Psoas muscle (tissue), 8 donors: Measurements from ENCODE around the gene CETP. TPM values are rescaled to one million over a fixed set of nuclear protein-coding genes. Genes with fewer than 3 reads are reported as not detected.
A peak's percentile ranks its signal among the peaks of the same experiment; 100 is the strongest.

ENCODE experiments used
- ATAC-seq, 4 donors: fragments of 200-7000 bp; cut with Tn5 transposase; one replicate each; pipeline ENCODE4 v1.9.1; 2020; ENCODE audit warnings: moderate library complexity in 3 of 4, mild to moderate bottlenecking in 2 of 4
- DNase-seq, 2 donors: peaks; one replicate each; pipeline ENCODE4 v3.0.0-alpha.2; 2020
- H3K27ac ChIP-seq: fragments of 200-600 bp; one replicate; pipeline ENCODE4 v1.8.0; 2022
- H3K27me3 ChIP-seq, 3 donors: fragments of 200-600 bp in 1 of 3; one replicate each; pipeline versions ENCODE4 v1.6.1 to v1.8.0; 2013 to 2022; ENCODE audit warnings: low read length in 2 of 3, mild to moderate bottlenecking in 2 of 3, moderate library complexity in 1 of 3; ENCODE audit not compliant: insufficient read depth in 3 of 3
- H3K36me3 ChIP-seq, 2 donors: fragments of 200-600 bp in 1 of 2; one replicate each; pipeline versions ENCODE4 v1.6.1 to v1.8.0; 2013 to 2022; ENCODE audit warnings: low read depth in 1 of 2, mild to moderate bottlenecking in 1 of 2, moderate library complexity in 1 of 2; ENCODE audit not compliant: insufficient read depth in 1 of 2
- H3K4me1 ChIP-seq: fragments of 200-600 bp; one replicate; pipeline ENCODE4 v1.8.0; 2022
- H3K4me3 ChIP-seq: fragments of 200-600 bp; one replicate; pipeline ENCODE4 v1.8.0; 2022; ENCODE audit warnings: mild to moderate bottlenecking
- H3K9me3 ChIP-seq: fragments of 200-600 bp; one replicate; pipeline ENCODE4 v1.8.0; 2022
- WGBS, 3 donors: extraction: QIAGEN DNeasy Blood & Tissue Kit; methylation state at CpG; one replicate each; pipeline versions ENCODE4 v1.1.6 to v1.1.7; 2013; 5-methylcytosine and 5-hydroxymethylcytosine counted together
- intact Hi-C, 2 donors: fragments of 100-400 bp; cut with DNase I; formaldehyde crosslinking; loops; one replicate each; pipeline versions ENCODE4 v1.11.0 to v1.14.2; 2022
- polyA plus RNA-seq, 3 donors: library from polyadenylated mRNA; stranded (reverse); fragments of 200-250 nt; gene quantifications; one replicate each; pipeline ENCODE4 v1.2.3, GENCODE V29; 2013
- total RNA-seq, 4 donors: library from RNA; stranded (reverse); fragmentation: NEBNext Ultra II Directional in 2 of 4; extraction: Animal tissue kit (Norgen Biotek cat#: 25700) in 2 of 4; gene quantifications; one replicate each; pipeline versions ENCODE4 v1.2.1 to v1.2.4, GENCODE V29; 2021 to 2023
- TF ChIP-seq, protein P1 (sequence below): fragments of 200-600 bp; IDR thresholded peaks from one replicate; pipeline ENCODE4 v1.8.0; 2022; ENCODE audit warnings: antibody characterized with exemption
- donor health status: healthy with polysubstance abuse.
- donor health status: DM: no; HTN: no; CAD: no; lungs with moderate emphysema.
- donor health status: Bipolar disorder and iron deficiency.
- donor health status: healthy.
- donor health status: DM: yes; HTN: yes; CAD: no.
- donor health status: DM: no; HTN: no; CAD: no.
- donor health status: DM: no; HTN: no; CAD: no.
- donor health status: DM: yes; HTN: yes; CAD: no.

CETP gene
- total and polyA plus RNA-seq, 7 donors = 0.05 to 0.67 (median 0.17) TPM; not detected in 2

DNA sequence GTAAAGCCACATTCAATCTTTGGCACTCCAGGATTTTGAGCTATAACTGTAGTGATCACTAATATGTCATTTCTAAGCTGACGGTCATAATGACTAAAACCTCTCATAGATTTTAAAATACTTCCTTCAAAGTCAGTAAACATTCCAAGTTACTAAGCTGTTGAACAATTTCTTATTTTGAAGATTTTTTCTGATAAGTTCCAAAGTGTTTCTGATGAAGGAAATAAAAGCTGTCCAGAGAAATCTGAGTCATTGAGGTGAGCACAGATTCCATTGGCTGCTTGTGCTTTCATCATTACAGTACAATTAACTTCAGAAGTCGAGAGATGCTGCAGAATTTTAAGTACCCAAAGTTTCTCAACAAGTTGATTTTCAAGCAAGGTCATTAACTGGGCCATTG lies 51.5 kb downstream of the CETP start:
- TF ChIP-seq, protein P1, sequence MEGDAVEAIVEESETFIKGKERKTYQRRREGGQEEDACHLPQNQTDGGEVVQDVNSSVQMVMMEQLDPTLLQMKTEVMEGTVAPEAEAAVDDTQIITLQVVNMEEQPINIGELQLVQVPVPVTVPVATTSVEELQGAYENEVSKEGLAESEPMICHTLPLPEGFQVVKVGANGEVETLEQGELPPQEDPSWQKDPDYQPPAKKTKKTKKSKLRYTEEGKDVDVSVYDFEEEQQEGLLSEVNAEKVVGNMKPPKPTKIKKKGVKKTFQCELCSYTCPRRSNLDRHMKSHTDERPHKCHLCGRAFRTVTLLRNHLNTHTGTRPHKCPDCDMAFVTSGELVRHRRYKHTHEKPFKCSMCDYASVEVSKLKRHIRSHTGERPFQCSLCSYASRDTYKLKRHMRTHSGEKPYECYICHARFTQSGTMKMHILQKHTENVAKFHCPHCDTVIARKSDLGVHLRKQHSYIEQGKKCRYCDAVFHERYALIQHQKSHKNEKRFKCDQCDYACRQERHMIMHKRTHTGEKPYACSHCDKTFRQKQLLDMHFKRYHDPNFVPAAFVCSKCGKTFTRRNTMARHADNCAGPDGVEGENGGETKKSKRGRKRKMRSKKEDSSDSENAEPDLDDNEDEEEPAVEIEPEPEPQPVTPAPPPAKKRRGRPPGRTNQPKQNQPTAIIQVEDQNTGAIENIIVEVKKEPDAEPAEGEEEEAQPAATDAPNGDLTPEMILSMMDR = no peak
- 72 to 82% (median 74%) methylated on average over 2 of the region's 2 CpGs for WGBS, 3 donors
- DNase-seq (no peak), ATAC-seq (no peak)
- no peaks in the 10 kb centered on the region for H3K4me1 ChIP-seq
- H3K36me3 ChIP-seq = no peaks in the 10 kb centered on the region
- H3K4me3 ChIP-seq = no peak overlapping the region
- intact Hi-C loops = no loop called here
- no peak overlapping the region for H3K27ac ChIP-seq
- peaks cover 6% of the 10 kb centered on the region for H3K9me3 ChIP-seq
- H3K27me3 ChIP-seq = no peaks in the 10 kb centered on the region

DNA sequence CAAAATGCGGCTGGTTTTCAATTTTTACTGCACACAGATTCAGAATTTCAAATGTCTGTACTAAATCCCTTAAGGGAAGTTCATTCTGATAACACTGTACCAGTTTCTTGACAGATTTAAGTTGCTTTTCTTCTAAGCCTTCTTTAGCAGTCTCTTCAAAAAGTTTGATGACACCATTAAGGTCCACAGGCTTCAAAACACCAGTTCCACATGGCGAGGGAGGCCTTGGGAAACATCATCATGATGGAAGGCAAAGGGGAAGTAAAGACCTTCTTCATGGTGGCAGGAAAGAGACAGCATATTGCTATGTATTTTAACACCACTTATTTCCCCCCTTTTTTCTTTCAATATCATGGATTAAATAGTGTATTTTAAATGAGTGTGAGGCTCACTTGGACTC lies 52.2 kb downstream of the CETP start:
- DNase-seq = no peak
- 70 to 96% (median 91%) methylated on average over 2 of the region's 2 CpGs for WGBS, 3 donors
- intact Hi-C loops = no loop called here

DNA sequence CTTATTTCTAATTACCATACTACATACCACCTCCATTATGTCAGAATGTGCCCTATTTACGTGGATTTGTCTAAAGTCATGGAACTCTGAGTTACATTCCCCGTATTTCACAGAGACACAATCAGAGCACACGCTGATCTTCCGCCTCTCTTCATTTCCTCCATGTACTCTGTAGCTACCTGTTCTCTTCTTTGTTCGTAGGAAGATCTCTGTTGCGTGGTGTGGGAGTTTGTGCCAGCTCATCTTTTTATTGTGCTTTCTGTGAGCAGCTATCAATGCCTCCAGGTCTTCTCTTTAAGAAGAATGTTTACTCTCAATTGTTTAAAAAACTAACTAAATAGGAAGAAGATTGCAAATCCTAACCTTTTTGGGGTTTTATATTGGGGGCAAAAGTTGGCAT lies 54.6 kb downstream of the CETP start:
- Histone ChIP-seq H3K27me3 (no peaks in the 10 kb centered on the region), H3K4me1 (no peaks in the 10 kb centered on the region), H3K27ac (no peak overlapping the region), H3K4me3 (no peak overlapping the region), H3K36me3 (no peaks in the 10 kb centered on the region), H3K9me3 (peaks cover 6% of the 10 kb centered on the region)
- intact Hi-C loops = no loop called here
- DNase-seq (no peak), ATAC-seq (no peak)
- TF ChIP-seq, protein P1 = no peak
- 88 to 91% (median 88%) methylated on average over 6 of the region's 6 CpGs for WGBS, 3 donors

More for the DNA sequence above, 52.2 kb downstream of the CETP start:
- Histone ChIP-seq H3K4me3 (no peak overlapping the region), H3K27ac (peak overlapping the region; percentile 19), H3K27me3 (no peaks in the 10 kb centered on the region), H3K4me1 (no peaks in the 10 kb centered on the region), H3K36me3 (no peaks in the 10 kb centered on the region), H3K9me3 (peaks cover 6% of the 10 kb centered on the region)
- no peak for ATAC-seq
- TF ChIP-seq, protein P1 = no peak

DNA sequence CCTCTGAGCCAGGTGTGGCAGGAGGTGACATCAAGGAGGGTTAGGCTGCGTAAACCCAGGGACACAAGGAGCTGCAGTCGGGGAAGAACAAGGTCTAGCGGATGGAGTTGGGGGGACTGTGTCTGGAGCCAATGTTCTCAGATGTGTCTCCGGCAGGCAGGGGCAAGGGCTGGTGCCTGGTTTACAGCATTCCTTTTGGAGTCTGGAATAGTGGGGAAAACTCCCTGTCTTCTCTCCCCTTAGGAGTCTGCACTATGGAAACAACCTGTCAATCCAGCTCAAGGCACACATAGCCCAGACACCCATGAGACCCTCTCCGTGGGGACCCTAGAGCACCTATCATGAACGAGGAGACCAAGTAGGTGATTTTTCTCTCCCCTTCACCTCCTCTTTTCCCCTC lies 55.1 kb downstream of the CETP start:
- Histone ChIP-seq H3K4me3 (no peak overlapping the region), H3K27ac (no peak overlapping the region), H3K36me3 (no peaks in the 10 kb centered on the region), H3K27me3 (no peaks in the 10 kb centered on the region), H3K4me1 (no peaks in the 10 kb centered on the region), H3K9me3 (peaks cover 6% of the 10 kb centered on the region)
- TF ChIP-seq, protein P1 = no peak
- 87 to 97% (median 94%) methylated on average over 6 of the region's 6 CpGs for WGBS, 3 donors
- DNase-seq (no peak), ATAC-seq (no peak)
- intact Hi-C loops = no loop called here

DNA sequence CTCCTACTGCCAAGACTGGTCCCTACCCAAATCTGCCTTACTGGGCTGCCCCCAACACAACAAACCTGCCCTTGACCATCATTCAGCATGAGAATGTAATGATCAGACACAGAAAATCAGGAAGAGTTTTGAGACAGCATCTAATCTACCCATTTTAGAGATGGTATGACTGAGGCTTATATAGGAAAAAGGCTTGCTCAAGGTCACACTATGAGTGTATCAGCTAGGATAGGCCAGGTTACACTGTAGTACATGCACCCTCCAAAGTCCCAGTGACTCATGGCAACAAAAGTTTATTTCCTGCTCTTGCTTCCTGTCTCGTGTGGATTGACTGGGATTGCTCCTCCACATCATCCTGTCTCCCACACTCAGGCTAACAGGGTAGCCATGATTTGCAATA lies 55.5 kb downstream of the CETP start:
- DNase-seq = no peak
- no peak for ATAC-seq

More for the DNA sequence above, 55.5 kb downstream of the CETP start:
- Histone ChIP-seq H3K4me1 (no peaks in the 10 kb centered on the region), H3K27ac (no peak overlapping the region), H3K4me3 (no peak overlapping the region), H3K27me3 (no peaks in the 10 kb centered on the region), H3K36me3 (no peaks in the 10 kb centered on the region), H3K9me3 (peaks cover 6% of the 10 kb centered on the region)
- WGBS, 3 donors = 50 to 76% (median 57%) methylated on average over 1 of the region's 1 CpG
- TF ChIP-seq, protein P1 = no peak
- intact Hi-C loops = no loop called here
